Lower lobe of right lung (tissue), 2 donors: ENCODE measurements around the gene CAMSAP1. TPM values are rescaled to one million over a fixed set of nuclear protein-coding genes. Genes with fewer than 3 reads are reported as not detected.

Experiments used
- ATAC-seq, 2 donors: fragments of 200-7000 bp; cut with Tn5 transposase; one replicate each; pipeline ENCODE4 v1.9.1; 2020 to 2022; ENCODE audit warnings: mild to moderate bottlenecking in 2 of 2, moderate library complexity in 2 of 2
- DNase-seq: peaks from one replicate; pipeline ENCODE4 v3.0.0-alpha.2; 2020
- H3K27ac ChIP-seq: fragments of 200-600 bp; one replicate; pipeline ENCODE4 v1.8.0; 2022
- H3K27me3 ChIP-seq: fragments of 200-600 bp; one replicate; pipeline ENCODE4 v1.8.0; 2022; ENCODE audit warnings: low read depth
- H3K36me3 ChIP-seq: fragments of 200-600 bp; one replicate; pipeline ENCODE4 v1.8.0; 2022; ENCODE audit warnings: mild to moderate bottlenecking
- H3K4me1 ChIP-seq: fragments of 200-600 bp; one replicate; pipeline ENCODE4 v1.8.0; 2022
- H3K4me3 ChIP-seq: fragments of 200-600 bp; one replicate; pipeline ENCODE4 v1.8.0; 2022; ENCODE audit warnings: mild to moderate bottlenecking
- H3K9me3 ChIP-seq: fragments of 200-600 bp; one replicate; pipeline ENCODE4 v1.8.0; 2022
- intact Hi-C: fragments of 100-400 bp; cut with DNase I; formaldehyde crosslinking; loops from one replicate; pipeline ENCODE4 v1.11.0; 2022
- total RNA-seq: library from RNA; stranded (reverse); fragmentation: NEBNext Ultra II Directional; extraction: Animal tissue kit (Norgen Biotek cat#: 25700); gene quantifications from one replicate; pipeline ENCODE4 v1.2.1, GENCODE V29; 2021
- TF ChIP-seq, protein P1 (sequence below): fragments of 200-600 bp; IDR thresholded peaks from one replicate; pipeline ENCODE4 v1.8.0; 2022; ENCODE audit warnings: antibody characterized with exemption, mild to moderate bottlenecking
- donor health status: DM: no; HTN: yes; CAD: no; lungs with severe emphysema.

Gene CAMSAP1
- total RNA-seq, 1 donor from 2014 or later = 34.4 TPM

DNA sequence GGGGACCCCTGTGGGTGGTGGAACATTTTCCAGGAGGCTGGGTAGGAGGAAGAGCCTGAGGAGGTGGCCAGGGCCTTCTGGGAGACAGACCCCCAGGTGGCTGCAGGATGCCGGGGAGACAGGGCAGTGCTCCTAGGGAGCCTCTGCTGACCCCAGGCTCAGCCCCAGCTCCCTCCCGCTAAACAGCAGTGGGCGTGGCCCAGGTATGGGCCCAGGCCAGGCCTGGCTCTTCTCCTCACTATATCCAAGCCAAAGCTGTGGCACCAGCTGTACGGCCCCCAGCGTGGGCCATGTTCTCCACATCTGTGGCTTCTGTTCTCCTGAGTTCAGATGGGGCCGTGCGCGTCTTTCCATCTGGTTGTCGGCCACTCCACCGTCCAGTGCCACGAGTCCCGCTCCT lies 146.9 kb downstream of the CAMSAP1 start:
- TF ChIP-seq, protein P1, sequence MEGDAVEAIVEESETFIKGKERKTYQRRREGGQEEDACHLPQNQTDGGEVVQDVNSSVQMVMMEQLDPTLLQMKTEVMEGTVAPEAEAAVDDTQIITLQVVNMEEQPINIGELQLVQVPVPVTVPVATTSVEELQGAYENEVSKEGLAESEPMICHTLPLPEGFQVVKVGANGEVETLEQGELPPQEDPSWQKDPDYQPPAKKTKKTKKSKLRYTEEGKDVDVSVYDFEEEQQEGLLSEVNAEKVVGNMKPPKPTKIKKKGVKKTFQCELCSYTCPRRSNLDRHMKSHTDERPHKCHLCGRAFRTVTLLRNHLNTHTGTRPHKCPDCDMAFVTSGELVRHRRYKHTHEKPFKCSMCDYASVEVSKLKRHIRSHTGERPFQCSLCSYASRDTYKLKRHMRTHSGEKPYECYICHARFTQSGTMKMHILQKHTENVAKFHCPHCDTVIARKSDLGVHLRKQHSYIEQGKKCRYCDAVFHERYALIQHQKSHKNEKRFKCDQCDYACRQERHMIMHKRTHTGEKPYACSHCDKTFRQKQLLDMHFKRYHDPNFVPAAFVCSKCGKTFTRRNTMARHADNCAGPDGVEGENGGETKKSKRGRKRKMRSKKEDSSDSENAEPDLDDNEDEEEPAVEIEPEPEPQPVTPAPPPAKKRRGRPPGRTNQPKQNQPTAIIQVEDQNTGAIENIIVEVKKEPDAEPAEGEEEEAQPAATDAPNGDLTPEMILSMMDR = no peak
- H3K9me3 ChIP-seq = no peaks in the 10 kb centered on the region
- no peaks in the 10 kb centered on the region for H3K27me3 ChIP-seq
- H3K4me1 ChIP-seq = no peaks in the 10 kb centered on the region
- peak in 1 of 2 donors; percentile 10 for ATAC-seq
- H3K36me3 ChIP-seq = no peaks in the 10 kb centered on the region
- H3K27ac ChIP-seq = no peak overlapping the region
- DNase-seq = no peak
- no peak overlapping the region for H3K4me3 ChIP-seq
- intact Hi-C loops = no loop called here

GRCh38 chr9:135759676-135760300 lies 147.6 kb downstream of the CAMSAP1 start:
- DNase-seq (no peak), ATAC-seq (no peak)
- Histone ChIP-seq H3K9me3 (no peaks in the 10 kb centered on the region), H3K36me3 (no peaks in the 10 kb centered on the region), H3K4me3 (no peak overlapping the region), H3K27me3 (no peaks in the 10 kb centered on the region), H3K27ac (no peak overlapping the region), H3K4me1 (no peaks in the 10 kb centered on the region)
- TF ChIP-seq, protein P1 = no peak
- intact Hi-C loops = no loop called here

GRCh38 chr9:135758870-135759269 lies 148.5 kb downstream of the CAMSAP1 start:
- no peak overlapping the region for H3K27ac ChIP-seq
- DNase-seq = no peak
- TF ChIP-seq, protein P1 = no peak
- H3K9me3 ChIP-seq = no peaks in the 10 kb centered on the region
- no peaks in the 10 kb centered on the region for H3K4me1 ChIP-seq
- intact Hi-C loops = no loop called here
- no peaks in the 10 kb centered on the region for H3K27me3 ChIP-seq
- ATAC-seq = no peak
- H3K36me3 ChIP-seq = no peaks in the 10 kb centered on the region
- no peak overlapping the region for H3K4me3 ChIP-seq

Other genes starting within 250 kb of the CAMSAP1 start
- gene LCN9, start 244.2 kb downstream of the CAMSAP1 start, total RNA-seq = not detected
- gene SOHLH1, start 208.1 kb downstream of the CAMSAP1 start, total RNA-seq = not detected
- gene KCNT1, start 205.4 kb downstream of the CAMSAP1 start, total RNA-seq = 0.35 TPM
- gene UBAC1, start 53.8 kb upstream of the CAMSAP1 start, total RNA-seq = 40.3 TPM
- gene NACC2, start 187.7 kb upstream of the CAMSAP1 start, total RNA-seq = 27.0 TPM
- gene TMEM250, start 211.3 kb upstream of the CAMSAP1 start, total RNA-seq = 31.2 TPM